Stimulated activated CD4-positive, alpha-beta T cell treated with anti-CD3 and anti-CD28 coated beads, TNF-alpha, amount 100 ng/mL, for 48 hours (primary cell): Measurements from ENCODE around the gene LIMD2.

ENCODE experiments used
- DNase-seq, 3 donors: peaks; one replicate each; pipeline ENCODE4 v3.0.0-alpha.2; 2020; ENCODE audit warnings: low read depth in 3 of 3

LIMD2 gene

DNA sequence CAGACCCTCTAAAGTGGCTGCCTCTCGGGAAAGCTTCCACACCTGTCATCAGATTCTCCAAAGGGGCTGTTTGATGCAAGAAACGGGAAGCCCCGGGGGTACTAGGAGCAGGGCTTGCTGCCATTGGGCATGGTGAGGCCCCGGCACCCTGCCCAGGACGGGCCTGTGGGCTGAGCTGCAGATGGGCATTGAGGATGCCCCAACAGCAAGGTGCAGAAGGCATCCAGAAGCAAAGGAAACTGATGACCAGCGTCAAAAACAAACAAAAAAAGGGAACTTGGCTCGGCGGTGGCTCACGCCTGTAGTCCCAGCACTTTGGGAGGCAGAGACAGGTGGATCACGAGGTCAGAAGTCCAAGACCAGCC, 1.5 kb upstream of the LIMD2 start:
- no peak for DNase-seq

GRCh38 chr17:63700528-63701455, 867 bp upstream of the LIMD2 start:
- no peak for DNase-seq

DNA sequence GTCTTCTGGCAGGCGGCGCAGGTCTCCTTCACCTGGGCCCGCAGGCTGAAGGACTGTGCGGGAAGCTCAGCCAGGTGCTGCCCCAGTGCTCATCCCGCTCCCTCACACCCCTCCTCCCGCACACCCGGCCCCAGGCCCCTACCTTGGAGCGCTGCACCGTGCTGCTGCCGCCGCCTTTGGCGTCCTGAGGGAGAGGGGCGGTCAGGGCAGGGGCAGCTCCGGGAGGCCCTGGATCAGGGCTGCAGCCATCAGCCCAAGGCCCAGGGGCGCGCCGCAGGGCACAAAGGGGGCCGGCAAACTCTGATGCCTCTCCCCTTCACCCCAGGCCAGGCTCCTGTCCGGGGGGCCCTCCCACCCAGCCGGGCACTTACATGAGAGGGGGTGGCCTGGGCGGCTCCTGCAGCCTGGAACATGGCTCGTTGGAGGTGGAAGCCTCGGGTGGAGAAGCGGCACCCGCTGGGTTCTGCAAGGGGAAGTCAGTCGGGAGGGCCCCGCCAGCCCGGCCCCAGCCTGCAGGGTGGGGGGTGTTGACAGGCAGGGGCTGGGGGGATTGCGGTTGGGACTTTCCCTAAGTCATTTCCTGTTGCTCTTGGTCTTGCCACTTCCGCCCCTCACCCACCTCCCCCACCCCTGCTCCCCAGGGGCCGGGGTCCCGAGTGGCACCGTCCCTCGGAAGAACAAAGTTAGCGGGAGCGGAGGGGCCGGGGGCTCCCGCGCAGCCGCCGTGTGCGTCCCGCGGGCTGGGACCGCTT, 863 bp downstream of the LIMD2 start:
- peak; percentile 52 to 61 (median 55) for DNase-seq

DNA sequence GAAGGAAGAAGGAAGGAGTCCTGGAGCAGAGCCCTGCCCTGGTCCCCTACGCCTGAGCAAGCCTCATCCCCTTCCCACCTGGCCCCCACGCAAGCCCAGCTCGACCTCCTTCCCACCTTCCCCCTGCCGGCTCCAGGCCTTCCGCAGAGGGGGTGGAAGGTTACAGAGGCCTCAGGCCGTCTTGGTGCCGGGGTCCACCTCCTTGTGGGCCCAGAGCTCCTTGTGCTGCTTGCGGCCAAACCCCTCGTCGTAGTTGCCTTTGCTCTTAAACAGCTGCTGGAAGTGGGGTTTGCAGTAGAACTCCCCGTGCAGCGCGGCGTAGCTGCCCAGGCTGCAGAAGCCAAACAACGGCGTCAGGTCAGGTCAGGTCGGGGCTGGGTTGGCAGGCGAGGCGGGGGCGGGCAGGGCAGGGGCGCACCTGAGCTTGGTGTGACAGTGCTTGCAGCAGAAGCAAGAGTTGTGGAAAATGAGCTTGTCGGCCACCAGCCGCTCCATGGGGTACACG, 1.5 kb downstream of the LIMD2 start:
- DNase-seq = no peak

GRCh38 chr17:63697341-63698286, 2.3 kb downstream of the LIMD2 start:
- peak; percentile 55 to 69 (median 65) for DNase-seq

DNA sequence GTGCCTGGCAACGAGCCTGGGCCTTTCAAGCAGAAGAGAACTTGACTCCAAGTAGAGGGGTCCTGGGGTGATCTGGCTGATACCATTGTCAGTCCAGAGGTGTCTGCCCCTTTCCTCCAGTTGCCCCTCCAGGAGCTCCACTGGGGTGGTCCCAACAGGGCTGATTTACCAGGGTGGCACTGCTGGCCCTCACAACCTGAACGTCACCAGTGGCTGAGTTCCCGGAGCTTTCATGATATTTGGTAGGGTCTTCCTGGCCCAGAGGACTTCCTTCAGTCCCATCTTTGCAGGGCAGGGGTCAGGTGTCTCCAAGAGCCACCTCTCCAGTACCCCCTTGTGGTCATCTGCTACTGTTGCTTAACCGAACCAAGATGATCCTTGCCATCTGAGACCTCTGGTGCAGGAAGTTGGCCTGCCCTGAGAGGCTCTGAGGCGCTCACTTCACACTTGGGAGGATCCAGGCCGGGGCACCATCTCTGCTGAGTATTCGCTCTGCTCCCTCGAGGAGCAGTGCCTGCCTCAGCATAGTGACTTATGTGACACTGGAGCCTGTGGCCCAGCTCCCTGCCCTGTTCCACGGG, 3.5 kb downstream of the LIMD2 start:
- DNase-seq = no peak

GRCh38 chr17:63695889-63696288, 4.0 kb downstream of the LIMD2 start:
- DNase-seq = no peak

- no peak for DNase-seq
Observed at GRCh38 chr17:63694950-63695773, 4.8 kb downstream of the LIMD2 start.

DNA sequence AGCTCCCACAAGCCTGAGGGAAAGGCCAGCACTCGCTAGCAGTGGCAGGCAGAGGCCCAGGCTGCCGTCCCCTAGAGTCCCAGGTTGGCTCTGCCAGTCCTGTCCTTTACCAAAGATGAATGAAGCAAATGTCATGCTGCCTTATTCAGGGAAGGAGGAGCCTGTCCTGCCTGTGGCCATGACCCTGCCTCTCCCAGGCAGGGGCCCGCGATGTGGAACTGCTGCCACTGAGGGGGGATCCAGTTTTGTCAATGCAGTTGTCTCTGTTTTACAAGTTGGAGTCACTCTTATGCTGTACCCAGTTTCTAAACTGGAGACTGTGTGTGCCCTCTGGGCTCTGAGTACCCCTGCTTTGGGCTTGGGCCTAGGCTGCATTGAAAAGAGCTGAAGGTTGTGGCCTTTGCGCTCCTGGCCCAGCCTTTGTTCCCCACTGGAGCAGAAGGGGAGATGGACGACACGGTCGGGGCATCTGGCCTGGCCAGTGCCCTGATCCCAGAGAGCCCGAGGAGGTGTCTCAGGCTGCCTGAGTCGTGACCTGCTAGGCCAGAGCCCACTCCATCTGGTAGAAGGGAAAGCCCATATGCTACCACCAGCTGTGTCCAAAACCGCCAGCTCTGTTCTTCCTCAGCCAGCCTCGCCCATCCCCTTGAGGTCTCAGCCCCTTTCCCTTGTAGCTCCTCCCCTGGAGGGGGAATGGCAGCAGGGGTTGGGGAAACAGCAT, 5.5 kb downstream of the LIMD2 start:
- DNase-seq = no peak

DNA sequence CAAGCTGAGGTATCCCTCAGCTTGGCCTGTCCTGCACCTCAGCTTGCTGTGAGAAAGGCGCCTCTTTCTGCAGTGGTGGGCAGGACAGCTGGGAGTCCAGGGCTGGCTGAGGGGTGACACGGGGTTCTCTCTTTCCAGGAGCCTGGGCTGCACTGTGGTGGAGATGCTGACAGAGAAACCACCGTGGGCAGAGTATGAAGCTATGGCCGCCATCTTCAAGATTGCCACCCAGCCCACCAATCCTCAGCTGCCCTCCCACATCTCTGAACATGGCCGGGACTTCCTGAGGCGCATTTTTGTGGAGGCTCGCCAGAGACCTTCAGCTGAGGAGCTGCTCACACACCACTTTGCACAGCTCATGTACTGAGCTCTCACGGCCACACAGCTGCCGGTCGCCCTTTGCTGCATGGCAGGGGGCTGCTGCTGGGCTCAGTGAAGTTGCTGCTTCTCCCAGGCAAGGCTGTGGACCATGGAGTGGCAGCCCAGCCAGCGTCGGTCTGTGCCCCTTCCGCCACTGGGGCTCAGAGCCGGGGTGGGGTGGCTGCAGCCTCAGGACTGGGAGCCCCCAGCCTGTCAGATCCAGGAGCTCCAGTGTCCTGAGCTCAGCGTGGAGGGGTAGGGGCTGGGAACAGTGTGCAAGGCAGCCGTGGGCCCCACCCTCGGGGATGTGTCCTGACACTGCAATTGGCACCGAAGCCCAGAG, 6.4 kb downstream of the LIMD2 start:
- no peak for DNase-seq

- no peak for DNase-seq
Observed at GRCh38 chr17:63692195-63692816, 7.6 kb downstream of the LIMD2 start.

DNA sequence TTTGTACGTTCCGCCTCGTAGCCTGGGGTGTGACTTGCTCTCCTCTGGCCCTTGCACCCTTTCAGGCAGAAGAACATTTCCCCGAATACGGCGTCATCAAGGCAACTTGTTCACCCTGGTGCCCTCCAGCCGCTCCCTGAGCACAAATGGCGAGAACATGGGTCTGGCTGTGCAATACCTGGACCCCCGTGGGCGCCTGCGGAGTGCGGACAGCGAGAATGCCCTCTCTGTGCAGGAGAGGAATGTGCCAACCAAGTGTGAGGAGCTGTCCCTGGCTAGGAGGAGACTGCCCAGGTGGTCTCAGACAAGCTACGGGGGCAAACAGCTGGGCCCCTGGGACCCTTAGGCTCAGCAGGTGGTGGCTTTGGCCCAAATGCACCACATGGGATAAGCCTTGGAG, 10.4 kb downstream of the LIMD2 start:
- no peak for DNase-seq

GRCh38 chr17:63688396-63689020, 11.4 kb downstream of the LIMD2 start:
- DNase-seq = no peak

DNA sequence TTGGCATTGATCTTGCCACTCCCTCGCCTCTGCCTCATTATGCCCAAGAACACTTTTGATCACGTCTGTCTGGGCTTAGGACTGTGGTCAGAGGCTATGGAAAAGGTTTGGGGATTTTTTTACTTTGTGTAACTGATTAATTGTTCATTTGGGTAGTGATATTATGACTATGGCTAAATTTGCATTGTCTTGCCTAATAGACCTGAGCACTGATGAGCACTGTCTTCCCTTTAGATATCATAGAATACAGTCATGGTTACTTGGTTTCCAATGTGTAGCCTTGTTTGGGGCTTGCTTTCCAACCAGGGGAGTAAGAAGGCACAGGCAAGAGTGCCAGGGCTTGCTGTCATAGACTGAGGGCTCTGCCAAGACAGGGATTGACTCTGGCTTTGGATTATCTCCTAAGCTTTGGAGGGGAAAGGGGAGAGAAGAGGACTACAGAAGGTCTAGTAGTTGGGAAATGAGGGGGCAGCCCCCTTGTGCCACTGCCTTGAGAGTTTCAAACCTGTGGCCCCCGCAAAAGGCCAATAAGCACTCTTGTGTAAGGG, 13.7 kb downstream of the LIMD2 start:
- DNase-seq = no peak

- no peak for DNase-seq
Observed at GRCh38 chr17:63685578-63685977, 14.3 kb downstream of the LIMD2 start.

DNA sequence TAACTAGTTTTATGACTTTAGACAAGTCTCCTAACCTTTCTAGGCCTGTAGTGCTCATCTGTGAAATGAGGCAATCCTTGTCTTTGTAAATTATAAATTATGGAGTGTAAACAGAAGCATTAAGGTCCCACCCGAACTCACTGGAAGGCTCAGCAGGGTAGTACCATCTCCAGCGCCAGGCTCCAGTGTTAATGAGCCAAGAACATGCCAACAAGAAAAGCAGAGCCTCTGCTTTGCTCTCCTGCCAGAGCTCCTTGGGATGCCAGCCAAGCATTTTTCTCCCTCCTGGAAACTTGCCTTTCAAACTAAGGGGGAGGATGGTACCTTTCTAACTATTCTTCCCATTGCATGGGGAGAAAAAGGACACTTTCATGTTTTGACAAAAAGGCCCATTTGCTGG, 14.9 kb downstream of the LIMD2 start:
- no peak for DNase-seq

GRCh38 chr17:63682981-63683380, 16.9 kb downstream of the LIMD2 start:
- DNase-seq = no peak

DNA sequence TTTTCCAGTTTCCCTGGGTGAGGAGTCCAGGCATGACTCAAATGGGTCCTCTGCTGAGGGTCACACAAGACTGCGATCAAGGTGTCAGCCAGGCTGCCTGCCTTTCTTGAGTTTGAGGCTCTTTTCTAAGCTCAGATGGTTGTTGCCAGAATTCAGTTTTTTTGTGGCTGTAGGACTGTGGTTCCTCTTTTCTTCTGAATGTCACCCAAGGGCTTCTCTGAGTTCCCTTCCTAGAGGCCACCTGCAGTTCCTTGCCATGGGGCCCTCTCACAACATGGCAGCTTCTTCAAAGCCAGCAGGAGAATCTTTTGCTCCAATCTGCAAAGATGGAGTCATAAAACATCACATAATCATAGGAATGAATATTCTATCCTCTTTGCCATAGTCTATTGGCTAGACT, 17.5 kb downstream of the LIMD2 start:
- DNase-seq = no peak
